ENCODE data around the gene ASB18. TPM values are rescaled to one million over a fixed set of nuclear protein-coding genes. Genes with fewer than 3 reads are reported as not detected.

ASB18 gene
- total and polyA plus RNA-seq, 2 of the 8 experiments (the other 6 are each of a cell fraction or from before 2014, with no cell fraction given), result not detected

DNA sequence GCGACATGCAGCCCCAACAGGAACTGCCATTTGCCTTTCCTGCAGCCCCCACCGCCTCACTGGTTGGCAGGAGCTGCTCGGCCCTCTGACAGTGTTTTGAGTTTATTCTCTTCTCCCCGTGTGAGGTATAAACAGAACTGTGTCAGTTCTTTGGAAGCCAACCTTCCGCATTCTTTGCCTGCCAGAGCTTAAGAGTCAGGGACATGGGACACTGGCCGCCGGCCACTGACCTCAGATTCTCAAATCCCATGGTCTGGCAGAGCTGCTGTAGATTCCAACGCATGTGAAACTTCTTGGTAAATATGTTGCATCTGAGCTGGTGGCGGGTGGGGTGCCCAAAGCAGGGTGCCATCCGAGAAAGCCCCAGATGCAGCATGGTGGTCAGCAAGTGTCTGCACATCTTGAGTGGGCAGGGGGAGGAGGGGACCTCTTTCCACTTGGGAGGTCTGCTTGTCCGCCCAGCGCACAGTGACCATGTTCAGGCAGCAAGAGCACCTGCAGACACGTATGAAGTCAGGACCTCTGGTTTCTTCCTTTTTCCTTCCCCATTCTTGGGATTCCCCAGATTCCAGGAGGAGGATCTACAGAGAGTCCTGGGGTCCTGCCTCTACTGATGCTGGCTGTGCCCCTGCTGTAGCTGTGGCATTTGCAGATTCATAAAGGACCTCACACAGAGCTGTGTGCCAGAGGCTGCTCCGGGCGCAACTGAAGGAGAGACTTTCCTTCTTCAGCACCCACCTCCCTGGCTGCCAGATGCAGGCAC, 23.8 kb downstream of the ASB18 start (continued):
- TF ChIP-seq SAP30 (IDR thresholded peaks at IDR 0.05; ENCODE audit: insufficient read depth, insufficient replicate concordance, low read length) (no peak), SIRT6 (IDR thresholded peaks at IDR 0.05; ENCODE audit: low read length) (no peak), NANOG (IDR thresholded peaks at IDR 0.05; ENCODE audit: insufficient read depth, low read depth, low read length, poor library complexity, severe bottlenecking) (no peak), SP2 (IDR thresholded peaks at IDR 0.05; ENCODE audit: low read length) (no peak), HDAC6 (IDR thresholded peaks at IDR 0.05; ENCODE audit: low read depth, low read length) (no peak), JUN (IDR thresholded peaks at IDR 0.05; ENCODE audit: low read depth, low read length) (no peak)

Data from H1 (cell line).